NK-92 treated with Interleukin-12 subunit alpha and Interleukin-12 subunit beta, amount 100 ng/mL, for 24 hours (cell line): ENCODE results near the gene GALNT18.
"Not testable (repeated sequence)": the region's sequence is repeated elsewhere in the genome, so short reads cannot be mapped to it uniquely, and the experiment has no call there.

Experiments
- DNase-seq: peaks from one replicate; lab custom pipeline; 2025; lab: John Stamatoyannopoulos, UW

GALNT18 gene

GRCh38 chr11:11384829-11385228 is 237.0 kb downstream of the GALNT18 start:
- DNase-seq, result no peak

- no peak for DNase-seq
Observed at GRCh38 chr11:11383995-11384394, 237.8 kb downstream of the GALNT18 start.

- DNase-seq, result no peak
Observed at GRCh38 chr11:11382858-11383532, 238.8 kb downstream of the GALNT18 start.

- no peak for DNase-seq
Observed at GRCh38 chr11:11381471-11382105, 240.2 kb downstream of the GALNT18 start.

GRCh38 chr11:11380883-11381282 is 240.9 kb downstream of the GALNT18 start:
- DNase-seq, result no peak

GRCh38 chr11:11380340-11380739 is 241.5 kb downstream of the GALNT18 start:
- DNase-seq, result no peak

- no peak for DNase-seq
Observed at GRCh38 chr11:11379661-11380060, 242.1 kb downstream of the GALNT18 start.

GRCh38 chr11:11378184-11378940 is 243.4 kb downstream of the GALNT18 start:
- DNase-seq, result no peak

GRCh38 chr11:11374358-11375148 is 247.3 kb downstream of the GALNT18 start:
- no peak for DNase-seq

GRCh38 chr11:11373934-11374333 is 247.9 kb downstream of the GALNT18 start:
- DNase-seq, result no peak

- no peak for DNase-seq
Observed at GRCh38 chr11:11372461-11372860, 249.3 kb downstream of the GALNT18 start.

GRCh38 chr11:11370962-11371303 is 250.9 kb downstream of the GALNT18 start:
- DNase-seq, result no peak

GRCh38 chr11:11370255-11370961 is 251.4 kb downstream of the GALNT18 start:
- no peak for DNase-seq

GRCh38 chr11:11366793-11367192 is 255.0 kb downstream of the GALNT18 start:
- DNase-seq, result no peak

- no peak for DNase-seq
Observed at GRCh38 chr11:11363674-11364073, 258.1 kb downstream of the GALNT18 start.

GRCh38 chr11:11359611-11360010 is 262.2 kb downstream of the GALNT18 start:
- no peak for DNase-seq

- DNase-seq, result no peak
Observed at GRCh38 chr11:11356842-11357241, 265.0 kb downstream of the GALNT18 start.

- DNase-seq, result not testable (repeated sequence)
Observed at GRCh38 chr11:11352878-11353277, 268.9 kb downstream of the GALNT18 start, which contains the start of gene CSNK2A3. Gene CSNK2A3, minus strand, starts transcription at chr11:11353250. Its CDS starts 131 bp downstream, at chr11:11353119.

GRCh38 chr11:11351851-11352250 is 270.0 kb downstream of the GALNT18 start:
- not testable (repeated sequence) for DNase-seq

- no peak for DNase-seq
Observed at GRCh38 chr11:11351042-11351586, 270.7 kb downstream of the GALNT18 start.

- DNase-seq, result no peak
Observed at GRCh38 chr11:11349870-11350337, 271.9 kb downstream of the GALNT18 start.
